Measurements from ENCODE around the gene KRTAP3-2. TPM values are rescaled to one million over a fixed set of nuclear protein-coding genes. Genes with fewer than 3 reads are reported as not detected.

Gene KRTAP3-2
- polyA plus RNA-seq, 3 donors: not detected

- intact Hi-C loops (cut with micrococcal nuclease): no loop called here
- Mint-ChIP-seq H3K27me3 (ENCODE audit: low read depth in 3 of 3) (peaks cover 1 to 9% (median 5%) of the 10 kb centered on the region in 3 donors), H3K9me3 (peaks cover 0 to 1% (median 0%) of the 10 kb centered on the region in 7 donors), H3K27ac (no peak within 1 kb of the TSS), H3K4me1 (no peaks in the 10 kb centered on the region), H3K4me3 (no peak within 1 kb of the TSS), H3K36me3 (no peaks in the 10 kb centered on the region)
- Histone ChIP-seq H3K9ac (ENCODE audit: insufficient read depth, low read length, poor library complexity, severe bottlenecking) (no peak within 1 kb of the TSS), H3K9me3 (replicated peaks in 1 of 2; ENCODE audit: control insufficient read depth in 1 of 2, insufficient read depth in 1 of 2, low read length in 2 of 2) (no peaks in the 10 kb centered on the region), H3K27ac (ENCODE audit: low read depth in 1 of 2, low read length in 2 of 2) (no peak within 1 kb of the TSS), H3K4me2 (replicated peaks; ENCODE audit: extremely low read depth, low read length, poor library complexity, severe bottlenecking) (no peak within 1 kb of the TSS), H3K4me3 (replicated peaks in 1 of 3; ENCODE audit: low read depth in 2 of 3, low read length in 3 of 3) (no peak within 1 kb of the TSS), H3K79me2 (ENCODE audit: insufficient read depth, low read length) (no peaks in the 10 kb centered on the region), H2AFZ (ENCODE audit: insufficient read depth, low read depth, low read length, poor library complexity, severe bottlenecking) (no peak within 1 kb of the TSS), H3K27me3 (ENCODE audit: control insufficient read depth in 2 of 2, insufficient read depth in 2 of 2, low read length in 2 of 2) (no peaks in the 10 kb centered on the region), H3K4me1 (ENCODE audit: control insufficient read depth in 1 of 2, insufficient read depth in 2 of 2, low read length in 2 of 2) (no peaks in the 10 kb centered on the region), H3K36me3 (replicated peaks in 1 of 2; ENCODE audit: control insufficient read depth in 1 of 2, insufficient read depth in 2 of 2, low read length in 2 of 2) (no peaks in the 10 kb centered on the region), H4K20me1 (ENCODE audit: insufficient read depth, low read length) (no peaks in the 10 kb centered on the region)
- TF ChIP-seq, protein P1, sequence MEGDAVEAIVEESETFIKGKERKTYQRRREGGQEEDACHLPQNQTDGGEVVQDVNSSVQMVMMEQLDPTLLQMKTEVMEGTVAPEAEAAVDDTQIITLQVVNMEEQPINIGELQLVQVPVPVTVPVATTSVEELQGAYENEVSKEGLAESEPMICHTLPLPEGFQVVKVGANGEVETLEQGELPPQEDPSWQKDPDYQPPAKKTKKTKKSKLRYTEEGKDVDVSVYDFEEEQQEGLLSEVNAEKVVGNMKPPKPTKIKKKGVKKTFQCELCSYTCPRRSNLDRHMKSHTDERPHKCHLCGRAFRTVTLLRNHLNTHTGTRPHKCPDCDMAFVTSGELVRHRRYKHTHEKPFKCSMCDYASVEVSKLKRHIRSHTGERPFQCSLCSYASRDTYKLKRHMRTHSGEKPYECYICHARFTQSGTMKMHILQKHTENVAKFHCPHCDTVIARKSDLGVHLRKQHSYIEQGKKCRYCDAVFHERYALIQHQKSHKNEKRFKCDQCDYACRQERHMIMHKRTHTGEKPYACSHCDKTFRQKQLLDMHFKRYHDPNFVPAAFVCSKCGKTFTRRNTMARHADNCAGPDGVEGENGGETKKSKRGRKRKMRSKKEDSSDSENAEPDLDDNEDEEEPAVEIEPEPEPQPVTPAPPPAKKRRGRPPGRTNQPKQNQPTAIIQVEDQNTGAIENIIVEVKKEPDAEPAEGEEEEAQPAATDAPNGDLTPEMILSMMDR (IDR thresholded peaks at IDR 0.05): no peak
- WGBS (ENCODE audit: insufficient coverage): 82% methylated on average over 10 of the region's 12 CpGs
- no peak for DNase-seq
These were observed 30.0 kb upstream of the KRTAP3-2 start, which contains the start of gene KRTAP1-4 for GRCh38 chr17:41029633-41030245. Gene KRTAP1-4, minus strand, starts transcription at chr17:41030195. Its CDS starts 117 bp downstream, at chr17:41030078.

DNA sequence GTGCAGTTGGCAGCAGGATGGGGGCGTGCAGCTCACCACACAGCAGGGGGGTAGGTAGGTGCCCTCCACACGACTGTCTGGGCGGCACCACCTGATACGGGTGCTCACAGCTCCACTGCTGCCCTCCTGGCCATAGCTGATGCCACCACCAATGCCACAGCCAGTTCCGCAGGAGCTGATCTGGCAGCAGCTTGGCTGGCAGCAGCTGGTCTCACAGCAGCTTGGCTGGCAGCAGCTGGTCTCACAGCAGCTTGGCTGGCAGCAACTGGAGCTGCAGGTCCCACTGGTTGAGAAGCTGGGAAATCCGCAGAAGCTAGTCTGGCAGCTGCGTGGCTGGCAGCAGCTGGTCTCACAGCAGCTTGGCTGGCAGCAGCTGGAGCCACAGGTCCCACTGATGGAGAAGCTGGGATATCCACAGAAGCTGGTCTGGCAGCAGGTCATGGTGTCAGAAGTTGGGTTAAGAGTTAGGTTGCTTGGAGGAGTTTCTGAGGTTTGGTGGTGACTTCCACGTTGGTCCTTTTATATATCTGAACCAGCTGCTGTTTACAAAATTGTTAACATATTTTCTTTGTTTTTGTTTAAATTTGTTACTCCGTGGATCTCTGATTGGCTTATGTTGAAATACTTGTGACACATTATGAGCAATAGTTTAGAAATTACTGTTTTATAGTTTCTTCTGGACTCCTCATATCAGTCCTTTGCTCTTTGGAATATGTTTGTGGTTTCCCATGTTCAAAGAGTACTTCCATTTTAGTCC, 27.2 kb upstream of the KRTAP3-2 start, which contains the start of gene KRTAP1-5:
TSS of gene KRTAP1-5 (minus strand) at position 494 of the 757 bp plus-strand sequence. CDS start at position 441, 53 bp downstream.
- TF ChIP-seq, protein P1 (IDR thresholded peaks at IDR 0.05): no peak
- no peaks in the 10 kb centered on the region for H3K27me3 ChIP-seq (ENCODE audit: control insufficient read depth in 2 of 2, insufficient read depth in 2 of 2, low read length in 2 of 2)
- no peaks in the 10 kb centered on the region for H3K36me3 ChIP-seq (replicated peaks in 1 of 2; ENCODE audit: control insufficient read depth in 1 of 2, insufficient read depth in 2 of 2, low read length in 2 of 2)
- no peak within 1 kb of the TSS for H3K9ac ChIP-seq (ENCODE audit: insufficient read depth, low read length, poor library complexity, severe bottlenecking)
- H3K4me2 ChIP-seq (replicated peaks; ENCODE audit: extremely low read depth, low read length, poor library complexity, severe bottlenecking): no peak within 1 kb of the TSS
- H2AFZ ChIP-seq (ENCODE audit: insufficient read depth, low read depth, low read length, poor library complexity, severe bottlenecking): no peak within 1 kb of the TSS
- no peaks in the 10 kb centered on the region for H3K4me1 Mint-ChIP-seq
- no peak within 1 kb of the TSS for H3K27ac Mint-ChIP-seq
- H3K27ac ChIP-seq (ENCODE audit: low read depth in 1 of 2, low read length in 2 of 2): no peak within 1 kb of the TSS
- no peak within 1 kb of the TSS for H3K4me3 Mint-ChIP-seq
- H3K9me3 Mint-ChIP-seq: peaks cover 0 to 3% (median 0%) of the 10 kb centered on the region in 7 donors
- H3K9me3 ChIP-seq (replicated peaks in 1 of 2; ENCODE audit: control insufficient read depth in 1 of 2, insufficient read depth in 1 of 2, low read length in 2 of 2): no peaks in the 10 kb centered on the region
- no peaks in the 10 kb centered on the region for H3K4me1 ChIP-seq (ENCODE audit: control insufficient read depth in 1 of 2, insufficient read depth in 2 of 2, low read length in 2 of 2)
- H3K79me2 ChIP-seq (ENCODE audit: insufficient read depth, low read length): no peaks in the 10 kb centered on the region
- H3K27me3 Mint-ChIP-seq (ENCODE audit: low read depth in 3 of 3): peaks cover 1 to 7% (median 3%) of the 10 kb centered on the region in 3 donors
- no peaks in the 10 kb centered on the region for H4K20me1 ChIP-seq (ENCODE audit: insufficient read depth, low read length)
- H3K4me3 ChIP-seq (replicated peaks in 1 of 3; ENCODE audit: low read depth in 2 of 3, low read length in 3 of 3): no peak within 1 kb of the TSS
- no peak for DNase-seq
- intact Hi-C loops (cut with micrococcal nuclease): no loop called here
- WGBS (ENCODE audit: insufficient coverage): 93% methylated on average over 7 of the region's 9 CpGs
- H3K36me3 Mint-ChIP-seq: no peaks in the 10 kb centered on the region
